Duodenal mucosa (tissue), 2 donors: Measurements from ENCODE around the gene GLOD4.
"Not testable (repeated sequence)": the region's sequence is repeated elsewhere in the genome, so short reads cannot be mapped to it uniquely, and the experiment has no call there.

ENCODE experiments used
- H3K27ac ChIP-seq: one replicate; pipeline ENCODE4 v1.7.0; 2013; ENCODE audit warnings: low read depth, low read length
- H3K27me3 ChIP-seq, 2 donors: one replicate each; pipeline ENCODE4 v1.7.0; 2013; ENCODE audit warnings: low read length in 2 of 2, control low read depth in 1 of 2; ENCODE audit not compliant: insufficient read depth in 2 of 2, control insufficient read depth in 1 of 2
- H3K36me3 ChIP-seq, 2 donors: one replicate each; pipeline ENCODE4 v1.7.0; 2013; ENCODE audit warnings: low read length in 2 of 2, control low read depth in 1 of 2; ENCODE audit not compliant: insufficient read depth in 2 of 2, control insufficient read depth in 1 of 2
- H3K4me1 ChIP-seq, 2 donors: one replicate each; pipeline ENCODE4 v1.7.0; 2013; ENCODE audit warnings: low read length in 2 of 2, control low read depth in 1 of 2; ENCODE audit not compliant: insufficient read depth in 2 of 2, control insufficient read depth in 1 of 2
- H3K4me3 ChIP-seq, 2 donors: one replicate each; pipeline ENCODE4 v1.7.0; 2013; ENCODE audit warnings: low read length in 2 of 2, low read depth in 1 of 2
- H3K9ac ChIP-seq, 2 donors: one replicate each; pipeline ENCODE4 v1.7.0; 2013; ENCODE audit warnings: low read length in 2 of 2, low read depth in 1 of 2
- H3K9me3 ChIP-seq, 2 donors: one replicate each; pipeline ENCODE4 v1.7.0; 2013; ENCODE audit warnings: low read length in 2 of 2, control low read depth in 1 of 2; ENCODE audit not compliant: control insufficient read depth in 1 of 2

Gene GLOD4

GRCh38 chr17:778096-778495, 4.0 kb downstream of the GLOD4 start:
- no peak overlapping the region for H3K9ac ChIP-seq

GRCh38 chr17:774313-774584, 7.8 kb downstream of the GLOD4 start:
- no peaks in the 10 kb centered on the region for H3K27me3 ChIP-seq
- no peak overlapping the region for H3K9ac ChIP-seq
- H3K9me3 ChIP-seq: no peaks in the 10 kb centered on the region
- no peak overlapping the region for H3K27ac ChIP-seq
- no peak overlapping the region for H3K4me3 ChIP-seq
- H3K4me1 ChIP-seq: no peaks in the 10 kb centered on the region
- H3K36me3 ChIP-seq: peaks cover 45 to 71% of the 10 kb centered on the region in 2 donors

More at GRCh38 chr17:778096-778495, 4.0 kb downstream of the GLOD4 start:
- peaks cover 12 to 15% of the 10 kb centered on the region in 2 donors for H3K4me1 ChIP-seq
- H3K27ac ChIP-seq: no peak overlapping the region
- peaks cover 30 to 46% of the 10 kb centered on the region in 2 donors for H3K36me3 ChIP-seq
- no peak overlapping the region for H3K4me3 ChIP-seq
- no peaks in the 10 kb centered on the region for H3K9me3 ChIP-seq
- no peaks in the 10 kb centered on the region for H3K27me3 ChIP-seq

GRCh38 chr17:773467-774312, 8.4 kb downstream of the GLOD4 start:
- Histone ChIP-seq H3K27ac (no peak overlapping the region), H3K36me3 (peaks cover 45 to 77% of the 10 kb centered on the region in 2 donors), H3K4me3 (no peak overlapping the region), H3K9me3 (no peaks in the 10 kb centered on the region), H3K4me1 (no peaks in the 10 kb centered on the region), H3K9ac (no peak overlapping the region), H3K27me3 (no peaks in the 10 kb centered on the region)

GRCh38 chr17:773016-773415, 9.1 kb downstream of the GLOD4 start:
- no peaks in the 10 kb centered on the region for H3K27me3 ChIP-seq
- no peak overlapping the region for H3K27ac ChIP-seq
- no peak overlapping the region for H3K9ac ChIP-seq
- no peaks in the 10 kb centered on the region for H3K9me3 ChIP-seq
- no peaks in the 10 kb centered on the region for H3K4me1 ChIP-seq
- no peak overlapping the region for H3K4me3 ChIP-seq
- peaks cover 41 to 74% of the 10 kb centered on the region in 2 donors for H3K36me3 ChIP-seq

GRCh38 chr17:767076-767475, 15.0 kb downstream of the GLOD4 start:
- peaks cover 18 to 61% of the 10 kb centered on the region in 2 donors for H3K36me3 ChIP-seq
- H3K9me3 ChIP-seq: no peaks in the 10 kb centered on the region
- H3K4me1 ChIP-seq: no peaks in the 10 kb centered on the region
- H3K9ac ChIP-seq: no peak overlapping the region
- no peaks in the 10 kb centered on the region for H3K27me3 ChIP-seq
- H3K4me3 ChIP-seq: no peak overlapping the region
- no peak overlapping the region for H3K27ac ChIP-seq

- Histone ChIP-seq H3K9me3 (no peaks in the 10 kb centered on the region), H3K4me3 (no peak overlapping the region), H3K27me3 (no peaks in the 10 kb centered on the region), H3K9ac (no peak overlapping the region), H3K4me1 (no peaks in the 10 kb centered on the region), H3K36me3 (peaks cover 24 to 56% of the 10 kb centered on the region in 2 donors), H3K27ac (no peak overlapping the region)
Measured at GRCh38 chr17:760371-760770, 21.7 kb downstream of the GLOD4 start.

GRCh38 chr17:759964-760363, 22.1 kb downstream of the GLOD4 start:
- Histone ChIP-seq H3K9ac (no peak overlapping the region), H3K36me3 (peaks cover 24 to 52% of the 10 kb centered on the region in 2 donors), H3K4me3 (no peak overlapping the region), H3K27ac (no peak overlapping the region), H3K27me3 (no peaks in the 10 kb centered on the region), H3K4me1 (no peaks in the 10 kb centered on the region), H3K9me3 (no peaks in the 10 kb centered on the region)

GRCh38 chr17:756010-756567, 26.0 kb downstream of the GLOD4 start:
- not testable (repeated sequence) for H3K4me3 ChIP-seq, H3K9me3 ChIP-seq, H3K27ac ChIP-seq, H3K27me3 ChIP-seq, H3K9ac ChIP-seq
- H3K4me1 ChIP-seq: peaks cover 8 to 12% of the 10 kb centered on the region in 2 donors
- H3K36me3 ChIP-seq: peaks cover 21 to 32% of the 10 kb centered on the region in 2 donors

GRCh38 chr17:755319-755961, 26.6 kb downstream of the GLOD4 start:
- Histone ChIP-seq H3K4me1 (peaks cover 15 to 19% of the 10 kb centered on the region in 2 donors), H3K36me3 (peaks cover 21 to 25% of the 10 kb centered on the region in 2 donors)
- not testable (repeated sequence) for H3K9ac ChIP-seq, H3K9me3 ChIP-seq, H3K27ac ChIP-seq, H3K4me3 ChIP-seq, H3K27me3 ChIP-seq

- H3K27ac ChIP-seq: no peak overlapping the region
- H3K9ac ChIP-seq: no peak overlapping the region
- no peaks in the 10 kb centered on the region for H3K9me3 ChIP-seq
- no peaks in the 10 kb centered on the region for H3K27me3 ChIP-seq
- peaks cover 12 to 13% of the 10 kb centered on the region in 2 donors for H3K36me3 ChIP-seq
- H3K4me1 ChIP-seq: peaks cover 16 to 25% of the 10 kb centered on the region in 2 donors
- H3K4me3 ChIP-seq: no peak overlapping the region
Measured at GRCh38 chr17:753418-753817, 28.7 kb downstream of the GLOD4 start.
